Umbilical cord (tissue), 2 donors: ENCODE measurements around the gene RGS3. TPM values are rescaled to one million over a fixed set of nuclear protein-coding genes. Genes with fewer than 3 reads are reported as not detected.
A peak's percentile ranks its signal among the peaks of the same experiment; 100 is the strongest.
"Not testable (repeated sequence)": the region's sequence is repeated elsewhere in the genome, so short reads cannot be mapped to it uniquely, and the experiment has no call there.

Experiments used
- DNase-seq: peaks from one replicate; pipeline ENCODE4 v3.0.0-alpha.2; 2015; ENCODE audit warnings: low spot score
- total RNA-seq: library from RNA; depleted of rRNA; stranded (reverse); fragments of >200 nt; gene quantifications from one replicate; pipeline ENCODE4 v1.2.3, GENCODE V29; 2014; ENCODE audit warnings: low replicate concordance; ENCODE audit not compliant: insufficient read depth

The RGS3 gene
- total RNA-seq, 1 donor from 2014 or later: 42.1 TPM

DNA sequence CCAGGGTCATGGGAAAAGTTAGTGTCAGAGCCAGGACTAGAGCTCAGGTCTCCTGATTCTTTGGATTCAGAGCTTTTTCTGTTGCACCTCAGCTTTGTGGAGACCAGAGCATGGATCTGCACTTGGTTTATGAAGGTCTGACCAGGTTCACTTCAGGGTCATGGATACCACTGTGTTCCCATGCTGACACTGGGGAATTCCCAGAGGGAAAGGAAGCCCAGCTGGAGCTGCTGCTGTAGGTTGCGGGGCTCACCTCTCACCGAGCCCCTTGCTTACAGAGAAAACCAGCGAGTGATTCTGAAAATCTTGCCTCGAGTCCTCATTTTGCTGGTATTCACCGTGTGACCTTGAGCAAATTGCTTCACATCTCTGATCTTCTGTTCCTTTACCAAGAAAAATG, 83.0 kb downstream of the RGS3 start:
- DNase-seq: no peak

DNA sequence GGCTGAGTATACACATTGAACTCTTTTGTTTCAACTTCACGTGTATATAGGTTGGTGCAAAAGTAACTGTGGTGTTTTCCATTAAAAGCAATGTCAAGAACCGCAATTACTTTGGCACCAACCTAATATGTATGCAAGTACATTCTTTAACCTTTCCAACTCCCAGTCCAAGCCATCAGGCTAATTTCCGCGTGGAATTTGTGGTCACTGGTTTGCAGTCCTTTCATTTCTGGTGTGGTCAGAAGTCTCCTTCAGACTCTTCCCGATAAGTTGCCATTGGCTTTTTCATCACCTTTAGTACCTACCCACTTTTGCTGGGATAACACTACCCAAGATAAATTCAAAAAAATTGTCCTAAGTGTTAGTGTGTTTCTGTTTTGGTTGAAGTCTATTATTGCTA, 84.0 kb downstream of the RGS3 start:
- DNase-seq: no peak

DNA sequence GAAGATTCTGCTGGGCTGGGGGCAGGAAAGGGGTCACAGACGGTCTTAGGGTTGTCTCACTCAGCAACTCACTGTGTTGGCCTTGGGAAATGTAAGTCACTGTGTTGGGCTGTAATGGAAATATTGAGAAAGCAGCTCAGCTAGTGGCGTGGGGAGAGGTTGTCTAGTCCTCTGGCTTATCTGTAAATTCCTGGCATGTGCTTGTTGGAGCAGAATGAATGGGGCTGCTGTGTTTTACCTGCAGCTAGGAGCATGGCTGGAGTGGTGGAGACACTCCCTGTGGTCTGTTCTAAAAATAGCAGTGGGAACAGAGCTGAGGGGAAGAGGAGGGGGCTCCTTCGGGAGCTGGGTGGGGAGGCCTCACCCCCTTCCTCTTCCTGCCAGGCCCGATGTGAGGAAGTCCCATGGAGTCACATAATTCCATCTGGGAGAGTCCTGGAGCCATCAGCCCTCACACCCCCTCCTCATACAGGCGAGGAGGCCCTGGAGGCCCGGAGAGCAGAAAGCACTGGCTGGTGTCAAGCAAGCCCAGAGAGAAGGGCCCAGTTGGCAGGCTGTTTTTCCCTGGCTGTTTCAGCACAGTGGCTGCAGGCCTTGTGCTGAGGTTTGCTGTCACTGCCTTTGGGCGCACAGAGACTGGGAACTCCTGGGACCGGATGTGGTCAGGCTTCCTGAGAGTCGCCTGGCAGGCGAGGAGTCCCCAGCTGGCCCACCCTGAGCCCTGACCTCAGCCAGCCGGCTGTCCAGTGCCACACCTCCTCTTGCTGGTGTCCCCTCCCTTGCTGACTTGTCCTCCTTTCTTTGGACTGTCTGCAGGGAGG, 84.9 kb downstream of the RGS3 start:
- peak; percentile 89 for DNase-seq

DNA sequence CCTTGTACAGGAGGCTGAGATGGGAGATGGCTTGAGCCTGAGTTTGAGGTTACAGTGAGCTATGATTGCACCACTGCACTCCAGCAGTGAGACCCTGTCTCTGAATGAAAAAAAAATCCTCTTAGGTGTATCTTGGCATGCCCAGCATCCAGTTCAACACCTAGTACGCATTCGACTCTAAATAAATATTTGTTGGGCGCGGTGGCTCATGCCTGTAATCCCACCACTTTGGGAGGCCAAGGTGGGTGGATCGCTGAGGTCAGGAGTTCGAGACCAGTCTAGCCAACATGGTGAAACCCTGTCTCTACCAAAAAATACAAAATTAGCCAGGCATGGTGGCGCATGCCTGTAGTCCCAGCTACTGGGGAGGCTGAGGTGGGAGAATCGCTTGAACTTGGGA, 86.4 kb downstream of the RGS3 start:
- not testable (repeated sequence) for DNase-seq

DNA sequence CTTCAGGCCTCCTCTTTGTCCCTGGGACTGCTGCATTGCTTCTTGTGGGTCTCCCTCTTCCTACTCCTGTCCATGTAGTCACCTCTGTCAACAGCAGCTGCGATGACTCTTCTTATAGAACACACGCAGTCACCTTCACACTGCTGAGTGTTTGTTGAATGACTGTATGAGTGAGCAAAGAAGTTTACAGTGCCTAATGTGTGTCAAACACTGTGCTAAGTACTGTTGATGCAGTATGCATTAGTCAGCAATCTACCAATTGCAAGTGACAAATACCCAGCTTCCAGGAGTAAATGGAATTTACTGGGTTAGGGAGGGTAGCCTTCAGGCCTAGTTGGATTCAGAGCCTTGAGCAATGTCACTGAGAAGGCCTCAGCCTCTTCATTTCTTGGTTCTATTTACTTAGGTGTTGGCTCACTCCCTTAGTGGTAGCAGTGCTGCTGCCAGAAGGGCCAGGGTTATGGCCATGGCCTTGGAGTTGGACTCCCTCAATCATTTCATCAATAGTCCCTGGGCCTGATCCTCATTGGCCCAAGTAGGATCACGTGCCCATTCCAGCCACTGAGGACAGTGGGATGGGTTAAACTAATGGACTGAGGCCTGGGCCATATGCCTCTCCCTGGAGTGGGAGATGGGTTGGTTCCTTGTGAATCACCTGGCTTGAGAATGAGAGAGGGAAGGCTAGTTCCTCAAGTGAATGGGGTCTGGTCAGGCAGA, 93.5 kb downstream of the RGS3 start:
- no peak for DNase-seq

DNA sequence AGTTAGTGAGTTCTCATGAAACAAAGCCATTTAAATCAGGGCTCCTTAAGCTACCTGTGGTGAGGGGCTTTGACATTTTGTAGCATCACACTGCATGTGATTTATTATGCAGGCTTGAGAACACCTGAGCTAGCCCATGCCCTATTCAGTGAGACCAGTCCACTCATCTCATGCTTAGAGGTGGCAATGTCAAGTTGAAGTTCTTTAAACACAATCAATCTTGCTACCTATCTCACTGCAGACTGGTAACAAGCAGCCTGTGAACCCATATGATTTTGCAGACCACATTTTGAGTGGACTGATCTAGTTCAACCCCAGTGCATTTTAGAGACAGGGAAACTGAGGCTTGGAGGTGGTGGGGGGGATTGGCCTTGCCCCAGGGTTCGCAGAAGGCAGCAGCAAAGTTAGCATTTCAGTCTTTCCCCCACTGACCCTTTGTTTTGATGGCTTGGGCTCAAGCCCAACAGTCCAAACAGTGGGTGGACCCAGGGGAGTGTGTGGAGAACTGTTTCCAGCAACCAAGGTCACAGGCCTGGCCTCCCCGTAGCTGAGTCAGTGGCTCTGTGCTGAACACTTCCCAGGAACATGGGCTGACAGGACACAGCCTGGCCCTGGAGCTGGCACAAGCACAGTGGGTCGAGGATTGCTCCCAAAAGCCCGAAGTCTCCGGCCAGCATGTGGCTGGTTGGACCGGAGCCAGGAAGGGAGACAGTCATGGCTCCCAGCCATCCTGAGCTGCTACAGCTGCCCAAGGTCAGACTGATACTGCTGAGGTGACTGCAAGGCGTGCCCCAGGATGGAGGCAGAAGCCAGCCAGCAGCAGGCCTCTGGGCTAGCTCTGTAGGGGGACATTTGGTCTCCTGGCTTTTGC, 95.3 kb downstream of the RGS3 start:
- peak; percentile 54 for DNase-seq

DNA sequence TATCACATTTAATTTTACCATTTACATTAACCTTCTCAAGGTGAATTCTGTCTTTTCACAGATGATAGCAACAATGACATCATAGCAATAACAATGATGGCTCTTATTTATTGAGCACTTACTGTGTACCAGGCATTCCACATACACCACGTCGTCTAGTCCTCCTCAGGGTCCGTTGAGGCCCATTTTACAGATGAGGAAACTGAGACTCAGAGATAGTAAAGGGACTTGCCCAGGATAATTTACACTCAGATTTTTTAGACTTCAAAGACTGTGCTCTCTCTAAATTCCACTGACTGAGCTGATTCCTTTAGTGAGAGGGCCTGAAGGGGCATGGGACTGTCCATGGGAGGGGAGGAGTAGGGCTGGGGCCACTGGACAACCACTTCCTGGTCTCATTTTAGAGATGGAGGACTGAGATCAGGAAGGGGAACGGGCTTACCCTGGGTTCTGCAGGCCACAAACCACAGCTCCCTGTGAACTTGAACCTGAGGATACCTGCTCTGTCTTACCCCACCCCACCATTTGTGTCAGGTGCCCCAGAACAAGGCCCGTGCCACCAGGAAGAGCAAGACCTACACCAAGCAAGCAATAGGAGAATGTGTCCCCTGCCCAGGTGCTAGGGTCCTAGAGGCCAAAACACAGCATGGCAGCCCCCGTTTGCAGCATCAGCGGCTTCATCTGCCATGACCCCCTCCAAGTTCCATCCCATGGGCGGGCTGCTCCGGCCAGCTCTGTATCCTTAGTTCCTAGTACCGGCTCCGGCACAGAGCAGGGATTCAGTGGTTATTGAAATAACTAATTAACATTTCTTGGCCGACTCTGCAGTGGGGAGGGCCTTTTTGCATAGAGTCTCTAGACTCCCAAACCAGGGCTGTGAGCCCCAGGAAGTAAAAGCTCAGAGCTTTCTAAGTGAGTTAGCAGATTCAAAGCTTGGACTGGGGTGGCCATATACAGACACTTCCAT, 96.6 kb downstream of the RGS3 start:
- DNase-seq: no peak

DNA sequence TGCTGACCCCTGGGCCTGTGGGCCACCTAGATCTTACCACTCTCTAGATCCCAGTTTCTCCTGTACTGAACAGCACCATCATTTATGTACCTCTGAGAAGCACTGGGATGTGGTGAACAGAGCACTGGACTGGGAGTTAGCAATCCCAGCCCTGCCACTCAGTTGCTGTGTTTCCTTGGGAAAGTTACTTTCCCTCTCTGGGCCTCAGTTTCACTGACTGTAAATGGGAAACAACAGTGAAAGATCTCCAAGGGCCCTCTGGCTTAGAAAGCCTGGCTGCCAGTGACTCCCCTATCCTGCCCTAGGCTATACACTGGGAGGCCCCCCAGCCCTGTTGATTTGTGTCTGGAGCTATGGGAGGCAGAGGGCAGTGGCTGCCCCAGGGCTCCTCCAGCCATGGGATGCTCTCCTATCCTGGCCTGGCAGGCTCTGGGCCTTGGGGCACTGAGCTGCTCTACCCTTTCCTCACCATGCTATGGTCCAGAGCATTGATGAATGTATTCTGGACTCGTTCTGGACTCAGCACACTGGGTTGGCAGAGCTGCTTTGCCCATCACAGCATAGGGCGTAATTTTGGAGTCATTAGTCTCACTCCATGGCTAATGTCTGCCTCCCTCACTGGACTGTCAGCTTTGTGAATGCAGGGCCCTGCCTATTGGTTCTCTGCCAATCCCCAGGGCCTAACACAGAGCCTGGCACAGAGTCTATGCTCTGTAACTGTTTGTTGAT, 99.3 kb downstream of the RGS3 start:
- DNase-seq: no peak

DNA sequence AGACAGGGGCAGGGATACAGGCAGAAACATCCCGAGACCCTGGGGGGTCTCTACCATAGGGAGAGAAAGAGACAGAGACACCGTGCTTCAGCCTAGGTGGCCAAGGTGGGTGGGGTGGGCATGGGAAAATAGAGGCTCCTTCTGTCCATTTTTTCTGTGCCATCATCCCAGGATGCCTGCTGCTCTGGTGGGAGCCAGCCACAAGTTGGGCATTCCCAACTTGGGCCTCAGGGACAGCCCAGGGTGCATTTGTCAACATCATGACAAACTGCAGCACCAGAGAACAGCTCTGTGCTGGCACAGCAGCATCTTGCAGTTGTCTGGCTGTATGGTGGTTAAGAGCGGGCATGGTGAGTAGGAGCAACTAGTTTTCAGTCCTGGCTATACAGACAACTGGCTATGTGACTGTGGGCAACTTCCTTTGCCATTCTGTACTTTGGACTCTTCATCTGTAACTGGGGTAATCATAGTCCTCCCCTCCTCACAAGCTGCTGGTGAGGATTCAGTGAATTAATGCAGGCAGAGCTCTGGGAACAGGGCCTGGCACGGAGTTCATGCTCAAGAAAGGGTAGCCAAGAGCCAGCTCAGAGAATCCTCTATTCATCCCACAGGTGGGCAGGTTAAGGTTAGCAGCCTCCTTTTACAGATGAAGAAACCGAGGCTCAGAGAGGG, 100.4 kb downstream of the RGS3 start:
- DNase-seq: no peak

DNA sequence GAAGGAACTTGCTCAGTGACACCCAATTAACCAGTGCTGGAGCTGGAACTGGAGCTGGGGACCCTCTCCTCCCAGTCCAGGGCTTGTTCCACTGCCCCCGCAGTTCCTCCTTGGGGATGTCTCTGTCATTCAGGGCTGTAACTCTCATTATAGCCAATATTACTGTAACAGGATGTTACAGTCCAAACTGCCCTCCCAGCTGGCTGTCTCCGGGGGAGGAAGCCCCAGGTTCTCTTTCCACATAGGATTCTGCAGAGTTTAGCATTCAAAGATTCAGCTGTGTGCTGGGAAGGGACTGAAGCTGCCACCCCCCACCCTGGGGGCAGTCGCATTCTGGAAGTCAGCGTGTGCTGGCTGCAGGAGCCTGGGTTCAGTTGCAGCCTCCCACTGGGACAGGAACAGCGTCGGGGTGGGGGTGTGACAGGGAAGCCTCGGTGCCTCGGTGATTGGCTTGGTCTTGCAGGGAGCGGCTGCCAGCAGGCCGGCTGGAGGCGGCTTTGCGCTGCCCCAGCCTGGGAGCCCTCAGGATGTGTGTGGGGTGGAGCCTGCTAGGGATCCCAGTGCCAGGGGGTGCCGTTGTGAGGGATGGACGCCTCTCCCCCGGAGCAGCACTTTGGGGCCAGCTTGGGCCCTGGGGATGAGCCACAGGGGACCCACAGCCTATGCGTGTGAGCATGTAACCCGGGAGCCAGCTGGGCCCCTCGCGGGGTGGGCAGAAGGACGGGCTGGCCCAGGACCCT, 101.1 kb downstream of the RGS3 start:
- DNase-seq: peak; percentile 88

DNA sequence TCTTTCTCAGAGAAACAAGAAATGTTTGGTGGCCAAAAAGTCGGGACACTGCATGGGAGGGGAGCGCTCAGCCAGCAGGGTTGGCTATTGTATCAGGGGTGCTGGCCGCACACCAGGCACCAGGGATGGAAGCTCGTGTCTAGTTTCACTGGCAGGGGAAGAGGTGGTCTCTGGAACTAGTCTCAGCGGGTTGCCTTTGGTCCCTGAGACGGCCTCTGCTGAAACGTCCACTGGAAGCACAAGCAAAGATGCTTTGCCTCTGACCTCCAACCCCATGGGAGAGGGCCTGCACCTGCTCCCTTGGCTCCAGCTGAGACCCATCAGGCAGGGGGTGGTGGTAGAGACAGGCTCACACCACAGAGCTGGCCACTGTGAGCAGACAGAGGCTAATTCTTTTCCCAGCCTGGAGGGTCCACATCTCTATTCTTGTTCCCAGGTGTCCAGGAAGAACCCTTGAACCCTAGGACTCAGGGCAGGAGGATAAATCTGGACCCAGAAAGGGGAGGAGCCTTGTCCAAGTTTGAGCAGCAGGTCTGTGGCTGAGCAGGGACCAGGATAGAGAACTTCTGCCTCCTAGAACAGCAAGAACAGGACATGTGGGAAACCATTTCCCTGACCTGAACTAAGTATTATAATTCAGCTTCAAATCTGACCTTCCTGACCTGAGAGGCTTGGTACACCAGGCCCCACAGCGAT, 102.6 kb downstream of the RGS3 start:
- no peak for DNase-seq

DNA sequence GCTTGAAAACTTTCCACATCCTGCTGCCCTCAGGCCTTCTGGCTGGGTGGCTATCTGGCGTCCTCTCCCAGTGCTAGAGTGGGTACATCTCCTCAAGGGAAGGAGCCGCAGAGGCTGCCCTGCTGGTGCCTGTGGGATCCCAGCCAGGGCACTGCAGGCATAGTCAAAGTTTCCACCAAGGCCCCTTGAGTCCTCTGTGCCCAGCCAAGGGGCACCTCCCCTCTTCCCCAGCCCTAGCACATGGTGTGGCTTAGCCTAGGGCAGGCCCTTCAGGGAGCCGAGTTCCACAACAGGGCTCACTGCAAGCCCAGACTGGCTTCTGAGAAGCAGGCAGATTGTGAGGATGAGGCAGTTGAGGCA, 103.2 kb downstream of the RGS3 start:
- no peak for DNase-seq

DNA sequence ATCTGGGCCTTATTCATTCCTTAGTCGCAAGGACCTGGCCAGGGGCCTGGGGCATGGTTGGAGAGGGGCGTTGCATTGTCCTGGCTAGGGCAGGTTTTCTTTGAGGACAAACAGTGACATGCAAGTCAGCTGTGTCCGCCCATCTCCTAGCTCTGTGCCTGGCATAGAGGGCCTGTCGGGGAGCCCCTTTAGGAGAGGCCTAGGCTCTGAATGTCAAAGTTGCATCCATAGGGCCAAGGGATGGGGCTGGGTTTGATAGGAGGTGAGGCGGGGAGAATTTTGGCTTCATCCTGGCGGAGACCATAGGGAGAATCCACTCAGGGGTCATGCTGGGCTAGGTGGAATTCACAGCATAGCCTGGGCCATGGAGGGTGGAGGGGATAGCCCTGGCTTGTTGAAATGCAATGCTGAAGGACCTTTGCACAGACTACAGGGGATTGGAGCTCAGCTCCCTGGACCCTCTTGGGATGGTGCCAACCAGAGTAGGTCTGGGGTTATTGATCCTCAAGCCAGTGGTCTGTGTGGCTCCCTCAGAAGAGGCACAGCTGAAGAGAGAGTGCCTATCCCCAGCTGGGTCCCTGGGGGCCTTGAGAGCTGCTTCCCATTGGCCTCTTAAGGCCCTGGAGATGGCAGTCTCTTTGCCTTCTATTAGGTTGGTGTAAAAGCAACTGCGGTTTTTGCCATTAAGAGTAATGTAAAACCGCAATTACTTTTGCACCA, 104.0 kb downstream of the RGS3 start:
- no peak for DNase-seq

DNA sequence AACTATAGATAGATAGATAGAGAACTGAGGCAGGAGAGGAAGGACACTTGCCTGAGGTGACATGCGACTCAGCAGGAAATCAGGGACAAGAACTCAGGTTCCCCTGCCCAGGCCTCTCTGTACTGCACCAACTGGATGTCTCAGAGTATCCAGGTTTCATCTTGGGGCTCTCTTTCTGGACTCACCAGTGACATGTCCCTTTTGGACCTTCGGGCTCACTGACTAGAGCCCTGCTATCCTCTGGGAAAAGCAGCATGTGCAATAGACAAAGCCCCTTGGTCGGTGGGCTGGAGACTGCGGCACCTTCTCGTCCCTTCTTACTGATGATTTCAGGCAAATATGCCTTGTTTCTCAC, 104.5 kb downstream of the RGS3 start:
- DNase-seq: no peak

DNA sequence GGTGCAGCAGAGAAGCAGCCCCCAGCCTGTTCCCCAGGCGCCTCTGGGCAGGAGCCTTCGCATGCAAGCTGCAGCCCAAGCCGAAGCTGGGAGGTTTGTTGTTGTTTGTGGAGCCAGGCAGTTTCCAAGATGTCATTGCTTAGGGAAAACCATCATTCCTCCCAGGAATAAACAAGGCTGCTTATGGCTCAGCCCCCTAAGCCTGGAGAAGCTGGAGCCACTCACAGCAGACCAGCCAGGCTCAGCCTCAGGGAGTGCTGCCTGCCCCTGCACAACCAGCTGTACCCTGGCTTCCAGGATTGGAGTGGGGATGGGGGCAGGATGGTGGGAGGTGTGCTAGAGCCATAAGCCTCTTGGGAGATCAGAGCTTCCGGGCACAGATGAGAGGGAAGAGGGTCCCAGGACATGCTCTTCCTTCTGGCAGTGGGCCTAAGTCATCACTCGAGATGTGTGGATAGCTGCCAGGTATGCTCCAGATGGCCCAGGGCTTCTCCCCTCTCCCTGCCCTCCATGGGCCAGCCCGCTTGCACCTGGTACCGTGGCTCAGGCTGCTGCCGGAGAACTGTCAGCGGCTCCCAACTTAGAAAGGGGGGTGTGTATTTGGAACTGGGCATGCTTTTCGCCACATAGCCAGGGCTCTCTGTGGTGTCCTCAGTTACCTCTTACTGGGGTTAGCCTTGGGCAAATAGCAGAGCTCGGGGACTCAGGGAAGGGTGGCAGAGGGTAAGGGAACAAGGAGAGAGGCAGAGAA, 105.2 kb downstream of the RGS3 start:
- DNase-seq: no peak

DNA sequence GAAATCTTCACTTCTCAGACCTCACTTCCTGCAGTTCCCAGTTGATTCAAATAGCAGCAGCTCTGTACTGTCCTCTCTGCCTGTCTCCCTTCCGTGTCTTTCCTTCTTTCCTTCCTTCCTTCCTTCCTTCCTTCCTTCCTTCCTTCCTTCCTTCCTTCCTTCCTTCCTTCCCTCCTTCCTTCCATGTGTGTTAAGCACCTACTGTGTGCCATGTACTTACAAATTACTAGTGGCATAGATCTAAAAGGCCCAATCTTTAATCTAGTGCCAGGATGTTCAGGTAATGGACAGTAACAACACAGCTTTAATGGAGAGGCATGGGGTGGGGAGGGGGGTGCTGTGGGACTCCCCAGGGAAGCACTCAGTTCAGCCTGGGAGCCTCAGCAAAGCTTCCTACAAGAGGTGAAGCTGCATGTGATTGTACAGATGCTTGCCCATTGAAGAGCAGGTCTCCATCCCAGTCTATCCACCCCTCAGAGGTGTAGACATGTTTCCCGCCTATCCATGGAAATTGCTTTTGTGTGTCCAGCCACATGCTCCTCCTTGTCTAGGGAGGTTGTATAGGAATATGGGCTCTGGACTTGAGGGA, 106.0 kb downstream of the RGS3 start:
- DNase-seq: no peak

DNA sequence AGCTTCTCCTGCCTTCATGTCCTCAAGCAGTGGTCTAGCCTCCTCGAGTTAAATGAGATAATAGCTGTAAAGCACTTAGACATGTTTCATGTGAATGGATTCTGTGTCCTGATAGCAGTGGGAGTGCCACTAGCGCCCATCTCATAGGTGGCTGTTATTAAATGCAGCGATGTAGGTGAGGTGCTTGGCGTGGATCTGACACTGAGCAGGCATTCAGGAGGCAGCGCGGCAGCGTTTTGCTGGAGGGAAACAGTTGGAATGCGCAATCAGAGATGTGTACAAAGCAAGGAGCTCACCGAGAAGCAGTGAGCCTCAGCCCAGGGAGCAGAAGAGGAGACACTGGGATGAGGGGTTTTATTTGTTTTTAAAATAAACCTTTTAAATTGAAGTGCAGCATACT, 106.6 kb downstream of the RGS3 start:
- DNase-seq: no peak
